ENCODE results near the gene FADS2. TPM values are rescaled to one million over a fixed set of nuclear protein-coding genes. Genes with fewer than 3 reads are reported as not detected.

FADS2 gene
- total RNA-seq, 2 donors from 2014 or later, result 2.0 to 4.4 TPM

GRCh38 chr11:61893981-61894380 is 65.9 kb downstream of the FADS2 start:
- Histone ChIP-seq H3K4me1 (peaks cover 17% of the 10 kb centered on the region), H3K27me3 (no peaks in the 10 kb centered on the region), H3K36me3 (replicated peaks in 1 of 2; ENCODE audit: insufficient read depth in 1 of 2, low read depth in 2 of 2) (no peaks in the 10 kb centered on the region), H3K4me3 (no peak overlapping the region), H3K27ac (no peak overlapping the region), H3K9me3 (no peaks in the 10 kb centered on the region)
- 59 to 63% methylated on average over 5 of the region's 5 CpGs for WGBS, 2 donors
- TF ChIP-seq CTCF (IDR thresholded peaks at IDR 0.05) (no peak), POLR2A (IDR thresholded peaks at IDR 0.05) (no peak)
- ATAC-seq, result no peak
- no peak for DNase-seq
- intact Hi-C loops (cut with DNase I), result no loop called here

- 82 to 83% methylated on average over 17 of the region's 17 CpGs for WGBS, 2 donors
- no peaks in the 10 kb centered on the region for H3K9me3 ChIP-seq
- TF ChIP-seq CTCF (IDR thresholded peaks at IDR 0.05) (no peak), POLR2A (IDR thresholded peaks at IDR 0.05) (no peak)
- no peaks in the 10 kb centered on the region for H3K36me3 ChIP-seq (replicated peaks in 1 of 2; ENCODE audit: insufficient read depth in 1 of 2, low read depth in 2 of 2)
- ATAC-seq, result no peak
- no peak for DNase-seq
- intact Hi-C loops (cut with DNase I), result no loop called here
- H3K27me3 ChIP-seq, result no peaks in the 10 kb centered on the region
- no peak overlapping the region for H3K27ac ChIP-seq
- peaks cover 13% of the 10 kb centered on the region for H3K4me1 ChIP-seq
- H3K4me3 ChIP-seq, result no peak overlapping the region
These were observed 67.1 kb downstream of the FADS2 start for GRCh38 chr11:61895046-61895717.

GRCh38 chr11:61895718-61896059 is 67.6 kb downstream of the FADS2 start:
- WGBS, 2 donors, result 50 to 88% methylated on average over 4 of the region's 4 CpGs
- ATAC-seq, result no peak
- no peak overlapping the region for H3K4me3 ChIP-seq
- TF ChIP-seq CTCF (IDR thresholded peaks at IDR 0.05), result no peak
- TF ChIP-seq POLR2A (IDR thresholded peaks at IDR 0.05), result no peak
- no peak for DNase-seq
- no peaks in the 10 kb centered on the region for H3K36me3 ChIP-seq (replicated peaks in 1 of 2; ENCODE audit: insufficient read depth in 1 of 2, low read depth in 2 of 2)
- H3K9me3 ChIP-seq, result no peaks in the 10 kb centered on the region
- H3K4me1 ChIP-seq, result peaks cover 8% of the 10 kb centered on the region
- intact Hi-C loops (cut with DNase I), result no loop called here
- no peak overlapping the region for H3K27ac ChIP-seq
- no peaks in the 10 kb centered on the region for H3K27me3 ChIP-seq

DNA sequence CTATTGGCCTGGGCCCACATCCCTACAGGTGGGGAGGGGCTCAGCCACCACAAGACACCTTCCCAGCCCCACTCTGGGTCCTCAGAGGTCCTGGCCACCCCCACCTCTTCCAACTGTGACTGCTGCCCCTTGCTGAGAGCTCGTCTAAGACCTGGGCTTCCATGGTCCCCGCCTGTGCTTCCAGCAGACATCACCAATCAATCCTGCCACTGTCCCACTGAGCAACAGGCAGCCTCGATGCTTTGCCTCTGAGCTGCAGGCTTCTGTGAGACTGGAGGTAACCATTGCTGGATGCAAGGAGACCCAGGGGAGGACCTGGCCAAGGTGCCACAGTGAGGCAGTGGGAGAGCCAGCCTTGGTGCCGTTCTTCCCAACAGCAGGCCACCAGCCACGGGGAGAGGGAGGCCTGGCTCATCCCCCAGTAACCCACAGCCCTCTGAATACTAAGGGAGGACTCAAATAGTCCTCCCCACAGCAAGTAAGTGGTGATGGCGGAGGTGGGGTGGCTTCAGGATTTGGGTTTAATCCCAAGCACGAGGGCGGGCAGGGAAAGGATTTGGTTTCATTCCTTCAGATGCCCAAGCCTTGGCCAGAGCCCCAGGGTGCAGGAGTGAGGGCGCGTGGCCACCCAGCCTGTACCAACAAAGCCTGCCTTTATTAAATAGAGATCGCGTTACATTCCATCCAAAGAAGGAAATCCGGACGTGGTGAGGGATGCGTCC is 68.7 kb downstream of the FADS2 start:
- intact Hi-C loops (cut with DNase I), result no loop called here
- Histone ChIP-seq H3K27ac (no peak overlapping the region), H3K9me3 (no peaks in the 10 kb centered on the region), H3K4me3 (no peak overlapping the region), H3K36me3 (replicated peaks in 1 of 2; ENCODE audit: insufficient read depth in 1 of 2, low read depth in 2 of 2) (no peaks in the 10 kb centered on the region), H3K27me3 (no peaks in the 10 kb centered on the region), H3K4me1 (peaks cover 4% of the 10 kb centered on the region)
- ATAC-seq (no peak), DNase-seq (no peak)
- TF ChIP-seq CTCF (IDR thresholded peaks at IDR 0.05), result no peak
- TF ChIP-seq POLR2A (IDR thresholded peaks at IDR 0.05), result no peak
- 59 to 78% methylated on average over 13 to 15 of the region's 15 CpGs for WGBS, 2 donors
